HG02571 (cell line): ENCODE measurements around the gene TMEM82.

Experiments used
- ATAC-seq: cut with Tn5 transposase; IDR thresholded peaks from one replicate; pipeline ENCODE4 v1.9.1; 2021; ENCODE audit warnings: mild to moderate bottlenecking, moderate library complexity; ENCODE audit not compliant: unreplicated experiment

TMEM82 gene

DNA sequence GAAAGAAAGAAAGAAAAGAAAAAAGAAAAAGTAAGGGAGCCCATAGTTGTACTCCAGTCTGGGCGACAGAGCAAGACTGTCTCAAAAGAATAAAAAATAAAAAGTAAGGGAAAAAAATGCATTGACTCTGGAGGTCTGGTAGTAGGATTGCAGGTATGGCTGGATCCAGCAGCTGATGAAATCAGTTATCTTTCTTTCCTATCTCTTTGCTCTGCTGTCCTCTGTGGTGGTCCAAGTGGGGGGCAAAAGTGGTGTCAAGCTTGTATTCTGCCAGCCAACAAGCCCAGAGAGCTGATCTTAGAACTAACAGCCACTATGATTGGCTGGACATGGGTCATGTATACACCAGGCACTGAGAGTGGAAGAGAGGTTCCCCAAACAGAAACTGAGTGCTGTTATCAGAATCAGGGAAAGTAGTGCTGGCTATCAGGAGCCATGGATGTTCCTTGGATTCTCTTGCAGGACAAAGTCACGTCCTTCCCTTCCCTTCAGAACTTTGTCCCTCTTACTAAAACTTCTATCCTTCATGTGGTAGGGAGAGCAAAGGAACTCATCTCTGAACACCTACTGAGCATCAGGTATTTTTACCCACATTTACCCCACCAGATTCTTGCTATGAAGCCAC, 12.8 kb downstream of the TMEM82 start:
- ATAC-seq, result no peak

DNA sequence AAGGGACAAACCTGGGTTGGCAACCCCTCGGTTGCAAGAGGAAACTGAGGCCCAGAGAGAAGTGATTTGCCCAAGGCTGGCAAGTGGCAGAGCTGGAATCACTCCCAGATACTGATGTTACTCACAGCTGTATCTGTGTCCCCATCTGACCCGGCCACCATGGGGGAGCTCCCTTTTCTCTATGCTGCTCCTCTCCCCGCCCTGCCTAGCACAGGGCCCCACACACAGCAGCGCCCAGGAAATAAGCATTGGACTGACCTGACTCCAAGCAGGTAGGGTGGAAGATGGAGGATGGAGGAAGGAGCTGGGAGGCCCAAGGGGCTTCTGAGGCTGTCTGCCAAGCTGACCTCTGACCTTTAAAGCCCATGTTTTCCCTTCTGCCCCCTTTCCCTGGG, 13.3 kb downstream of the TMEM82 start:
- no peak for ATAC-seq

DNA sequence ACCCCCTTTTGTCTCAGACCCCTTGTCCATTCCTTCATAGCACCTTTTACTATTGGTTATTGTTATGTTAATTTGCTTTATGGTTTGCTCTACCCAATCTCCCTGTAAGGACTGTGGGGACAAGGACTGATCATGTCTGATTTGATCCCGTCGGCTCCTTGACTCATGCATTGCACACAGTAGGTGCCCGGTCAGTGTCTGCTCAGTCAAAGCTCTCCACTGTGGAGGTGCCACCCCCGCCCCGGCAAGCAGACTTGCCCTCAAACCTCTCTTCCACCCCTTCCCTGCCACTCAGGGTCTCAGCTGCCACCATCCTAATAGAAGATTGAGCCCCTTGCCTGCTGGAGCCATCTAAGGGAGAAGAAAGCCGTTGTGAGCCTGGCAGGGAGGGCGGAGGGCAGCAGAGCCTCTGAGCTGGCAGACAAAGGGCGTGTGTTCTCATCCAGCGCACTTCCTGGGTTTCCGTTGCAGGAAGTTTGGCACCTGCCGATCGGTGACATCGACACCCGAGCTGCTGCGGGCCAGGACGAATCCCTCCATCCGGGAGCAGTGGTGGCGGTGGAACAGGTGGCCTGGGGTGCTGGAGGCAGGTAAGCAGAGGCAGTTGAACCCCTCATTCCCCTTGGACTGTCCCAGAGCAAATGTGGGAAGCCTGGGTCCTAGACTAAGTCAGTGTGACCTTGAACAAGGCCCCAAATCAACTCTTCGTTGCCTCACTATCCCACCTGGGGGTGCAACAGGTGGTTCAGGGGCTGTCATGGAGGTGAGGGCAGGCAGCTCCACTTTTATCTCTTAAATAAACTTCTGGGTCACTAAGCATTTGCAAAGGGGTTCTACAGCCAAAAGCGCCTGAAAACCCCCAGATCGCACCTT, 14.1 kb downstream of the TMEM82 start:
- no peak for ATAC-seq

- no peak for ATAC-seq
Observed at GRCh38 chr1:15757016-15757543, 14.8 kb downstream of the TMEM82 start.

GRCh38 chr1:15757575-15758342, 15.5 kb downstream of the TMEM82 start:
- ATAC-seq, result no peak

DNA sequence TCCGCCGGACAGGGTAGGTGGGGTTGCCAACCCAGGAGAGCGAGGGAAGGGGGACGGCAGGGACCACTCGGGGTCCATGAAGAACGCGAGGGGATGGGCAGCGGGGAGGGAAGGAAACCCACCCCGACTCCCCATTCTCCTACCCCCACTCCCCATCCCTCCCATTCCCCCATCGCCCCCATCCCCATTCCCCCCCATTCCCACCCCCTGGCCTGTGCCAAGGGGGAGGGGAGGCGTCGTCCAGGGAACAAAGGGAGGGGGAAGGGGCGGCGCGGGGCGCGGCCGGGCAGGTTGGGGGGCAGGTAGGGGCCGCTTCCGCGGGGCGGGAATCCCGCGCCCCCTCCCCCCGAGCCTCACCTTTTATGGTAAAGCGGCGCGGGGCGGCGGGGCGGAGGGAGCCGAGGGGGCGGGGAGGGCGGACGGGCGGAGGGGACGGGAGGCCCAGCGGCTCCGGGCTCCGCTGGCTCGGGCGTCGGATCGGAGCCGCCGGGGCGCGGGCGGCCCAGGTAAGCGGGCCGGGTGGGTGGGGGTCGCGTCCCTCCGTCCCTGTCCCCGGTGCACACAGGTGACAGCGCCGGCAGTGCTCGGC, 16.1 kb downstream of the TMEM82 start, which contains the start of gene FBLIM1:
TSS of gene FBLIM1 (plus strand) at position 453 of the 589 bp plus-strand sequence. CDS start 6,189 bp downstream, outside the sequence.
- ATAC-seq, result no peak

- no peak for ATAC-seq
Observed at GRCh38 chr1:15758953-15759661, 16.8 kb downstream of the TMEM82 start.

DNA sequence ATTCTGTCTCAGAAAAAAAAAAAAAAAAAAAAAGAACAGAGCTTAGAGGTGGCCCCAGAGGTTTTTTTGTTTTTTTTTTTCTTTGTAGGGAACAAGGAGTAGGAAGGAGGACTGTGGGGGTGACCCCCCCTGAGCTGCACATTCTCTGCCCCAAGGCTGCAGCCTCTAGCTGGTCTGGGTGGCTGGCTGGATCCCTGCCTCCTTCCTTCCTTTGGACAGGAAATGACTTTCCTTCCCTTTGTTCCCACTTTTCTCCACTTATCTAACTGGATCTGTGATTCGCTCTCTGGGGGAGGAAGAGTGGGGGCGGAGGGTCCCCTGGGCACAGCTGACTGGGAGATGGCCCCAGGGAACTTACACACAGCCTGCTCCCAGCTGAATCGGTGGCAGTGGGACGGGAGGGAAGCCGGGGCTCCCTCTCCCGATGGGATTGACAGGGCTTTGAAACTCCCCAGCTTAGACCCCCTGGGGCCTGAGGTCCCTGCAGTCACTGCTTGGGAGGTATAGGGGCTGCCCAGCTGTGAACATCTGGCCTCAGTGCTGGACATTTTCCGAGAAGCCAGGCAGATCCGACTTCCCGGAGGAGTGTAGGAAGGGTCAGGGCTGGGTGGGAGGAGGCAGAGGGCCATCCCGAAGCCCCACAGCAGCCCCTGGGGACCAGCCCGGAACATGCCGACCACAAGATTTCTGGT, 18.4 kb downstream of the TMEM82 start:
- ATAC-seq, result no peak

DNA sequence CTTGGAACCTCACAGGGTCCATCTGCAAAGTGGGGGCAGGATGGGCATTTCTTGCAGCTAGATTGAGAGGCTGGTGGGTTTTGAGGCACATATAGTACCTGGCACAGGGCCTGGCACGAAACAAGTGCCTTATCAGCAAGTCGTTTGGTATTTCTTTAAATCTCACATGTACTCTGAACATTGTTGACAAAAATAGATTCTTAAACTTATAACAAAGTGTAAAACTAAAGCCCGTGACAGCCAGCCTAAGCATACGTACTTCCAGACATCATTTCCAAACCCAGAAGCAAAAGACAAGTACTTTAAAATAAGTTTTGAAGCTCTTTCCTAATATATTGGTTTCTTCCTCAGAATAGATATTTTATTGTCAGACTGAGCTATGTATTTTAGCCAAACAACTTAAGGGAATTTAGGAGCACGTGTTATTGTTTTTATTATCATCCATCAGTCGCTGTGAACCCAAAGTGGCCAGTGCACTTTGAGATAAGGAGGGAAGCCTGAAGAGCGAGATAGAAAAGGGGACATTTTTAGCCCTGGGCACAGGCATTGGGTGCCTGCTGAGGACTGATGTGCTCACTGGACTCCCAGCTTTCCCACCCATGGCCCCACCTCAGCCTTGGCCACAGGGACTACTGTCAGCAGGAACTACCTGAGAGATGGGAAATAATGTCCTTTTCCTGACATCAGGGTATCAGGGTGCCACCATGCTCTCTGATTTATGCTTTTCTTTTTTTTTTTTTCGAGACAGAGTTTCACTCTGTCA, 19.2 kb downstream of the TMEM82 start:
- no peak for ATAC-seq

DNA sequence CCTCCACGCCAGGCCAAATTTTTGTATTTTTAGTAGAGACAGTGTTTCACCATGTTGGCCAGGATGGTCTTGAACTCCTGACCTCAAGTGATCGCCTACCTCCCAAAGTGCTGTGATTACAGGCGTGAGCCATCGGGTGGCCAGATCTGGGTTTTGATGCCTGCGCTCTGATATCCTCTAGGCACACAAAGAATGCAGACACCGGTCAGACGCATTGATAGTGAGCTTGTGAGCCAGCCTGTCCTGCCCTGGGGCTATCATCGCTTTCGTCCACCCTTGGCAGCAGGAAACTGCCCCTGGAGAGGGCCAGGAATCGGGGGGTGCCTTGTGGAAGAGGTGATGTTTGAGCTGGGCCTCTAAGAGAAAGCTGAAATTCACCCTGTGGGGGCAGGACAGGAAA, 20.2 kb downstream of the TMEM82 start:
- ATAC-seq, result no peak

DNA sequence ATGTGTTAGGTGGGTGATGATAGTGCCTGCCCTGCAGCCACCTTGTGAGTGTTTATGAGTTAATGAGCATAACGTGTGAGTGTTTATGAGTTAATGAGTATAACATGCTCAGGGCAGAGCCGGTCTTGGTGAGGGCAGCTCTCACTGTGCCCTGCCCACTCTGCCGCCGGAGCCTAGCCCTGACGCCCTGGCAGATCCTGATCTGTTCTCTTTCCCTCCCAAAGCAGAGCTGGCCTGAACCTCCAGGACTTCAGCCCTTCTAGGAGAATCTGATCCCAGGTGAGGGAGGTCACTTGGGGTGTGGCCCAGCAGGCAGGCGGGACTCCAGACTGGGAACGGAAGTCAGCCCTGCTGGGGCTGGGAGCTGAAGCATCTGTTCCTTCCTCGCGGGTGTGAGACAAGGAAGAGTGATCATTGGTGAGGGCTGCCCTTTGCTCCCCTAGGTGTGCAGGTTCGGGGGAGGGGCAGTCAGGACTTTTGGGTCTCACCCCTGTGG, 22.0 kb downstream of the TMEM82 start:
- ATAC-seq, result no peak

- no peak for ATAC-seq
Observed at GRCh38 chr1:15764890-15765289, 22.6 kb downstream of the TMEM82 start.

DNA sequence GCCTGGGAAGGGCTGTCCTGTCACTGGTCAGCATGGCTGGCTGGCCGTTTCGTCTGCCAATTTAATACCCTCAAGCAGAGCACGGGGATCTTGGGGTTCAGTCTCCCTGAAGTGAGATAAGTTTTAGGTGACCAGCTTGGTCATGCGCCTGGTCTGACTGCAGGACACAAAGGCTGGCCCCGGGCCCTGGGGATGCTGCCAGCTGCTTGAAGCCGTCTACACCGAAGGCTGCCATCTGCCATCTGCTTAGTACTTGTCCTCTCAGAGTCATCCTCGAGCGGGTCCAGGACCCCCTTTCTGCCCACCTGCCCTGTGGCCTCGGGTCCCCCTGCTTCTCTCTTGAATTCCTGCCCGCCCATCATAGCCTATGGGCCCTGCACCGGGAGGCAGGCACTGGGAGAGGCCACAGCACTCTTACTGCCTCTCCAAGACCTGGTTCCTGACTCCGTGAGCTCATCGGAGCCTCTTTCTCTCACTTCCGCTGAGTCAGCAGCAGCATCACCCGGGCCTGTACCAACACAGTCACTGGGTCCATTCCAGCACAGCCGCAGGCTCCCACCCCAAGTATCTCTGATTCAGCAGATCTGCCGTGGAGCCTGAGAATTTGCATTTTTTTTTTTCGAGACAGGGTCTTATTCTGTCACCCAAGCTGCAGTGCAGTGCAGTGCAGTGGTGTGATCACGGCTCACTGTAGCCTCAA, 23.3 kb downstream of the TMEM82 start:
- no peak for ATAC-seq

DNA sequence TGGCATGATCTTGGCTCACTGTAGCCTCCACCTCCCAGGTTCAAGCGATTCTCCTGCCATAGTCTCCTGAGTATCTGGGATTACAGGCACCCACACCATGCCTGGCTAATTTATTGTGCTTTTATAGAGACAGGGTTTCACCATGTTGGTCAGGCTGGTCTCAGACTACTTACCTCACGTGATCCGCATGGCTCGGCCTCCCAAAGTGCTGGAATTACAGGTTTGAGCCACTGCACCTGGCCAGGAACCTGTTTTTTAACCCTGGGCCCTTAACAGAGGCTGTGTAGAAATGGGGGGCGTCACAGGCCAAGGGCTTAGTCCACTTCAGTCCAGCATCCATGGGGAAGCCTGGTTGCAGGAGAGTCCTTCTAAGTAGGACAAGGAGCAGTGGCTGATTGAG, 25.6 kb downstream of the TMEM82 start:
- ATAC-seq, result no peak

DNA sequence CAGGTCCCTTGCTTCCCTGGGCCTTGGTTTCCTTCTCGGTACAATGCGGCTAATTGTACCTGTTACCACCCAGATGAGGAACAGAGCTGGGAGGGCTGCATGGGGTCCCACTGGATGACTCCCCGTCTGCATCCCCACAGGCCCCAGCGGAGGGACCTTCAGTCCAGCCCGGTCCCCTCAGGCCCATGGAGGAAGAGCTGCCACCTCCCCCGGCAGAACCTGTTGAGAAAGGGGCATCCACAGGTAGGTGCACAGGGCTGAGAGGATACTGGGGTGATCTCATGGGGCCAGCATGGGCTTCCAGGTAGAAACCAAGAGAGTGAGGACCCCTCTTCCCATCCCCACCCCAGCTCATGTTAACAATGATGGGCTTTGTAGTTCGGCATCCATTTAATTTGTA, 26.1 kb downstream of the TMEM82 start:
- no peak for ATAC-seq

DNA sequence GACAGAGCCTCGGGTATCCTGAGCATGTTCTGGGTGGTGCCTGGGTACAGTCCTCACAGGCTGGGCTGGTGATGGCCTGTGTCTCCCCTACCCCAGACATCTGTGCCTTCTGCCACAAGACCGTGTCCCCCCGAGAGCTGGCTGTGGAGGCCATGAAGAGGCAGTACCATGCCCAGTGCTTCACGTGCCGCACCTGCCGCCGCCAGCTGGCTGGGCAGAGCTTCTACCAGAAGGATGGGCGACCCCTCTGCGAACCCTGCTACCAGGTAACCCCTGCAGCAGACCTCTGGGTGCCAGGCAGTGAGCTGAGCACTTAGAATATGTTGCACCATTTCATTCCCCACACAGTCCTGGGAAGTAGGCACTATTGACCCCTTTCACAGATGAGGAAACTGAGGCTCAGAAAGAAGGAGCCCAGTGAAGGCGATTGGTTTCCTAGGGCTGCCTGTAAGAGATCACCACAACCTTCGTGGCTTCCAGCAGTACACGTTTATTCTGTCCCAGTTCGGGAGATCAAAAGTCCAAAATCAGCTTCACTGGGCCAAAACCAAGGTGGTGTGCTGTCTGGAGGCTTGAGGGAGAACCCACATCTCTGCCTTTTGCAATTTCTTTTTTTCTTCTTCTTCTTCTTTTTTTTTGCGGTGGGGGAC, 28.1 kb downstream of the TMEM82 start:
- ATAC-seq, result no peak

DNA sequence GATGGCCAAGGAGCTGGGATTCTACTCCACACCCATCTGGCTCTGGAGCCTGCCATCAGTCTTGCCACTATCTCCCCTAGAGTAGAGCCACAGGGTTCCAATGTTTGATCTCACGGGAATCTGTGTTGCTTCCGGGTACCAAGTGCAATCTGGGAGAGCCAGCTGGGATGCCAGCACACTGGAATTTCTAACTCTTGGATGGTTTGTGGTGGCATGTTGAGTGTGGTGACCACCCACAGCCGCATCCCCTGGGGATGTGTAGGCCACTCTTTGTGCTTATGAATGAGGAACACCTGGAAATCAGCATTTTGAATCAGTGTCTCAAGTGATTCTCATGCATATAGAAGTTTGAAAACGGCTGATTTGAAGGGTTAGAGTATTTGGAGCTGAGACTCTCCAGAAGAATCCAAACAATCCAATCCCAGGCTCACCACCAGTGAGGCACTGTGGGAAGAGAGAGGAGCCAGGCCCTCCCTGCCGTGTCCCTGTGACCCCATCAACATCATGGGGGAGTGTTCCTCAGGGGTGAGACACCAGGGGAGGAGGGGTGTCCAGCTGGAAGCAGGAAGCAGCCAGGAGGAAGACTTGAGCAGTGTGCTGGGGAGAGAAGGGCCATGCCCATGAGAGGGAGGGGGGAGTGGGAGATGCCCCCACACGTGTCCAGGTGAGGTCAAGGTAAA, 29.7 kb downstream of the TMEM82 start:
- ATAC-seq, result no peak
